Measurements from ENCODE around the gene TSPAN33.
"Not testable (repeated sequence)": the region's sequence is repeated elsewhere in the genome, so short reads cannot be mapped to it uniquely, and the experiment has no call there.

Gene TSPAN33

DNA sequence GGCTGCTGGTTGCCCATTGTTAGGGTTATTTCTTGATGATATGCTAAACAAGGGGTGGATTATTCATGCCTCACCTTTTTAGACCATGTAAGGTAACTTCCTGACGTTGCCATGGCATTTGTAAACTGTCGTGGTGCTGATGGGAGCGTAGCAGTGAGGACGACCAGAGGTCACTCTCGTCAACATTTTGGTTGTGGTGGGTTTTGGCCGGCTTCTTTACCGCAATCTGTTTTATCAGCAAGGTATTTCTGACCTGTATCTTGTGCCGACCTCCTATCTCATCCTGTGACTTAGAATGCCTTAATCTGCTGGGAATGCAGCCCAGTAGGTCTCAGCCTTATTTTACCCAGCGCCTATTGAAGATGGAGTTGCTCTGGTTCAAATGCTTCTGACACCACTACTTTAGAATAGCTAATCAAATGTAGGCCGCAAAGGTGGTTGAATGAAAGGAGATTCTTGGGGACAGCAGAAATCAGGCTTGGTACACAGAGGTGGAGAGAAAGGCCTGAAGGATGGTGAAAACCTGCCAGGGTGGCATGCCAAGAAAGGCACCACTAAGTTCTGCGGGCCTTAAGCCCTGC, 26.0 kb downstream of the TSPAN33 start:
- no peak for DNase-seq (ENCODE audit: low read depth)

DNA sequence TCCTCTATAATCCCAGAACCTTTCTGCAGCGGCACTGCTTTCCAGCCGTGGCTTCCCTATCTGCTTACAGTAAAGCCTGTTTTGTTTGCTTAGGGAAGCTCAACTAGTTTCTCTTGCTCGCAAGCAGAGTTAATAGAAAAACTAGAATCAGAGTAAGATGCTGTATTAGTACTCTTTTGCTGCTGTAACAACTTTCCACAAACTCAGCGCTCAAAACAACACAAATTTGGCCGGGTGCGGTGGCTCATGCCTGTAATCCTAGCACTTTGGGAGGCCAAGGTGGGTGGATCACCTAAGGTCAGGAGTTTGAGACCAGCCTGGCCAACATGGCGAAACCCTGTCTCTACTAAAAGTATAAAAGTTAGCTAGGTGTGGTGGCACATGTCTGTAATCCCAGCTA, 29.4 kb downstream of the TSPAN33 start:
- DNase-seq (ENCODE audit: low read depth): not testable (repeated sequence)

GRCh38 chr7:129176916-129177710, 32.6 kb downstream of the TSPAN33 start:
- no peak for DNase-seq (ENCODE audit: low read depth)

DNA sequence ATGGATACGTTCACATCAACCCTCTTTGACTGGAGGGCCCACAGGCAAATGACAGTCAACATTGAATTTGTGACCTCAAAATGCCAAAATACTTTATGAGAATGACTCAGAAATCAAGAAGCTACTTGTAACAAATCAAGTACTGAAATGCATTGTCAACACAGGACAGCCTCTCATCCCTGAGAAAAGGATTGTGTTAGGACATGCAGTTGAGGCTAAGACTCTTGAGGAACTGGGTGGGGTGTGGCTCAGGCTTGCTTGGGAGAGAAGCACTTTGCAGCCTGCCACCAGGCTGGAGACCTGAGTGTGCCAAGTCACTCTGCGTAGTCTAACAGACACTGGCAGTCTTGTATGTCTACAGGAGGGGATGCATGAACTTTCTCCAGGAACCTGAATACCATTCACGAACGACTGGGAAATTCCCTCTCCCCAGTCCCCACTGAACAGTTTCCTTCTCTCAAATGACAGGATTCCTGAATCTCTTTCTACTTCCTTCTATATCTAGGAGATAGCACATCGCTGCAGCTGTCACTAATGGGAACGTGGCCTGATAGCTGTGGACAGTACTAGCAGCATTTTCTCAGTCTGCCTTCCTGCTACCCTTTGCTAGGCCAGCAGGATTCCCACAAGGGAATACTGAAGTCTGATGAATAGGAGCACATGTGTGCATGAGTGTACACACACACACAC, 40.6 kb downstream of the TSPAN33 start:
- DNase-seq (ENCODE audit: low read depth): no peak

GRCh38 chr7:129186749-129187260, 42.3 kb downstream of the TSPAN33 start:
- no peak for DNase-seq (ENCODE audit: low read depth)

GRCh38 chr7:129187681-129188371, 43.3 kb downstream of the TSPAN33 start:
- DNase-seq (ENCODE audit: low read depth): no peak

- no peak for DNase-seq (ENCODE audit: low read depth)
Measured at GRCh38 chr7:129188372-129188891, 43.9 kb downstream of the TSPAN33 start, which contains the start of gene SMO. TSS of gene SMO (plus strand) at chr7:129188633. CDS start at chr7:129189152, 519 bp downstream.

DNA sequence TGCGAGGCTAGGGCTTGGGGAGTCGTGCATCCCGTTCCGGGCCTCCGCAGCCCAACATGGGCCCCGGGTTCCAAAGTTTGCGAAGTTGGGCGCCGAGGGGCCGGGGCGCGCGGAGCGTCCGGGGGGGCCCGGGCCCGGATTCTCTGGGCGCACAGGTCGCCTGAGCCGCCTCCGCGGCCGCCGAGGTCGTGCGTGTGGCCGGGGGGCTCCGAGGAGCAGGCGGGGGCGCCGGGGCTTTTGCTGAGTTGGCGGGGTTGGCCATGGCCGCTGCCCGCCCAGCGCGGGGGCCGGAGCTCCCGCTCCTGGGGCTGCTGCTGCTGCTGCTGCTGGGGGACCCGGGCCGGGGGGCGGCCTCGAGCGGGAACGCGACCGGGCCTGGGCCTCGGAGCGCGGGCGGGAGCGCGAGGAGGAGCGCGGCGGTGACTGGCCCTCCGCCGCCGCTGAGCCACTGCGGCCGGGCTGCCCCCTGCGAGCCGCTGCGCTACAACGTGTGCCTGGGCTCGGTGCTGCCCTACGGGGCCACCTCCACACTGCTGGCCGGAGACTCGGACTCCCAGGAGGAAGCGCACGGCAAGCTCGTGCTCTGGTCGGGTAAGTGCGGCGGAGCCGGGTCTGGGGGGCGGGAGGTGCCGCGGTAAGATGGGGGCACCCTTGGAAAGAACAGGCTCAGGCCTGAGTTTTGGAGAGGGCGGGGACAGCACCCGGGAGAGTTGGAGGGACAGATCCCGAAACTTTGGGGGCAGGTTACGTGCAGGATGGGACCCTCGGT, 44.6 kb downstream of the TSPAN33 start:
- no peak for DNase-seq (ENCODE audit: low read depth)

DNA sequence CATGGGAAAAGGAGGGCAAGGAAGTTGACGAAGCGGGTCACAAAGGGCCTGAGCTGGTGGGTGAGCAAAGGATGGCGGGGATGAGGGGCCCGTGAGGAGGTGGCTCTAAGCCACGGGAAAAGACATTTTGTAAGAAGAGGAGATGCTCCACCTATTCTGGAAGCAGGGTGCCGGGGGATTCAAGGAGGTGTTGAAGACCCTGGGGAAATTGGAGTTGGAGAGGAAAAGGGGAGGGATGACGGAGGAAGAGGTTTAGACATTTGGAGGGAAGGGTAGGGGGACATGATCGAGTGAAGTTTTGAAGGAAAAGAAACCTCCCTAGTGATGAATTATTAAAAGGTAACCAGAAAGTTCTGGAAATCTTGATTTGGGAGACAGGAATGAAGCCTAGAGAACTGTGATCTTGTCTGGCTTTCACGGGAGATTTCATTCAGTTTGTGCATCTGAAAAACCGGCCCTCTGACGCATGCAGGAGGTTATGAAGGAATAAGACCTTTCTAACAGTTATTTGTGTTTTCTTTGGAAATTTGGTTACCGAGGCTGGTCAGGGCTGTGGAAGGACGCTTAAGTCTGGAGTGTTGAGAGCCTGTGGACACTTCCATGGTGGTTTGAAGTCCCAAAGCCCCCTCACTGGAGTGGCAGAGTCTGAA, 45.3 kb downstream of the TSPAN33 start:
- DNase-seq (ENCODE audit: low read depth): no peak

DNA sequence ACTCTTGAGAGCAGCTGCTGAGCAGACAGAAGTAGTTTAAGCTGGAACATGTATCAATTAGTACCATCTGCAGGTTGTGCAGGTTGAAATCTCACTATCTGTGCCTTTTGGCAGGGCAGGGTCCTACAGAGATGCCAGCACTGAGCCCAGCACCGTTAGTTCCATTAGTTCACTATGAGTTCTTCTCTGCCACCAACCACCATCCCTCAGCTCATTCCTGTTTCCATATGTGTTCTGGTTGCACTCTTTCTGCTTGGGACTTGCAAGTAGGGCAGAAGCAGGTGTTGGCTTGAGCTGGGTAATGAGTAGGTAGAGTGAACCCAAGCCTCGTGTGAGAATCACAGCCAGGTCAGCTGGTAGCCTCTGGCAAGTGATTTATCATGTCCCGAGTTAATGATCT, 46.8 kb downstream of the TSPAN33 start:
- no peak for DNase-seq (ENCODE audit: low read depth)

- DNase-seq (ENCODE audit: low read depth): no peak
Measured at GRCh38 chr7:129193892-129194291, 49.4 kb downstream of the TSPAN33 start.

- no peak for DNase-seq (ENCODE audit: low read depth)
Measured at GRCh38 chr7:129197771-129198170, 53.3 kb downstream of the TSPAN33 start.

DNA sequence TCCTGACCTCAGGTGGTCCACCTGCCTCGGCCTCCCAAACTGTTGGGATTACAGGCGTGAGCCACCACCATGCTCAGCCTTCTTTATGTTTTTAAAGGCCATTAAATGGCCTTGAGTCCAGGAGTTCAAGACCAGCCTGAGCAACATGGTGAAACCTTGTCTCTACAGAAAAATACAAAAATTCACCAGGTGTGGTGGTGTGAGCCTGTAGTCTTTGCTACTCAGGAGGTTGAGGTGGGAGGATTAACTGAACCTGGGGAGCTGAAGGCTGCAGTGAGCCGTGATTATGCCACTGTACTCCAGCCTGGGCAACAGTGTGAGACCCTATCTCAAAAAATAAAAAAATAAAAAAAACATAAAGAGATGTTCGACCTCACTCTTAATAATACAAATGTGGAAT, 54.9 kb downstream of the TSPAN33 start:
- no peak for DNase-seq (ENCODE audit: low read depth)

DNA sequence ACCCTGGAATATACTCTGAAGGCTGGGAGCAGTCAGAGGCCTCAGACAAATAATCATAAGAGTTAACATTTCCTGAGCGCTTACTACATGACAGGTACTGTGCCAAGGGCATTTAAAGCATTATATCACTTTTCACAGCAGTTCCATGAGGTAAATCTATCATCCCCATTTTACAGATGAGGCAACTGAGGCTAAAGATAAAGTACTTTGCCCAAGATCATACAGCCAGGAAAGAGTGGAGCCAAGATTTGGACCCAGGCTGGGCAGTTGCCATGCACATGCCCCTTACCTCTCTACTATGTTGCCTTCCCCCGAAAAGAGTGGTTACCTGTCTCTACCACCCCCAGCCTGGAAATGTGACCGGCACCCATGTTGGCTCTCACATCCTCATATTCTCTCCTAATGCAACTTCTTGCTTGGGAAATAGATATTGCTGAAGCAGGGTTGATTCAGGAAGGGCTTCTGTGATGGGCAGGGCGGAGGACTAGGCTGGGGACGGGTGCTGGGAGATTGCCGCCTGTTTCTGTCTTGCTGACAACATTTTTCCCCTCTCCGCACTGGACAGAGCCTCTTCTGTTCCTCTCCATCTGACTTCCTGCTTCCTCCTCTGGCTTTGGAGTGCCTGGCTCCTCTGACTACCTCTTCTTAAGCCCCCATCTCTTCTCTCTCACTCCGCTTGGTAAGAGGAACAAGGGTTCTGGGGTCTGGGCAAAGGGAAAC, 57.7 kb downstream of the TSPAN33 start:
- DNase-seq (ENCODE audit: low read depth): no peak

DNA sequence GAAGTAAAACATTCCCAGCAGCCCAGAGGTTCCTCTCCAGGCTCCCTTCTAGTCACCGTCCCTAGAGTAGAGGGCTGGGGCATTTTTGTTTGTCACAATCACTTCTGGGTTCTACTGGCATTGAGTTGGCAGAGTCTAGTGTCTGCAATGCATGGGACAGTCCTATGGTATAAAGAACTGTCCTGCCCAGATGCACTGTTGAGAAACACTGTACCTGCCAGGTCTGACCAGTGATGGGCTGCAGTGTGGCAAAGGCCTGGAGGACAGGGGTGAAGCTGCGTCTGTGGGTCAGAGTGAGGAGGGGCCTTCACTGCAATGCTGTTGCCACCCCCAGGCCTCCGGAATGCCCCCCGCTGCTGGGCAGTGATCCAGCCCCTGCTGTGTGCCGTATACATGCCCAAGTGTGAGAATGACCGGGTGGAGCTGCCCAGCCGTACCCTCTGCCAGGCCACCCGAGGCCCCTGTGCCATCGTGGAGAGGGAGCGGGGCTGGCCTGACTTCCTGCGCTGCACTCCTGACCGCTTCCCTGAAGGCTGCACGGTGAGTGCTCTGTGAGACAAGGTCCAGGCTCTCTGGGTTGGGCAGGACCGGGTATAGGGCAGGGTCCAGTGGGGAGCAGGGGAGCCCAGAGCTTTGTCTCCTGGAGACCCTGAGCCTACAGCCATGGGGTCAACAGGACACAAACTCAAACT, 58.7 kb downstream of the TSPAN33 start:
- DNase-seq (ENCODE audit: low read depth): no peak

DNA sequence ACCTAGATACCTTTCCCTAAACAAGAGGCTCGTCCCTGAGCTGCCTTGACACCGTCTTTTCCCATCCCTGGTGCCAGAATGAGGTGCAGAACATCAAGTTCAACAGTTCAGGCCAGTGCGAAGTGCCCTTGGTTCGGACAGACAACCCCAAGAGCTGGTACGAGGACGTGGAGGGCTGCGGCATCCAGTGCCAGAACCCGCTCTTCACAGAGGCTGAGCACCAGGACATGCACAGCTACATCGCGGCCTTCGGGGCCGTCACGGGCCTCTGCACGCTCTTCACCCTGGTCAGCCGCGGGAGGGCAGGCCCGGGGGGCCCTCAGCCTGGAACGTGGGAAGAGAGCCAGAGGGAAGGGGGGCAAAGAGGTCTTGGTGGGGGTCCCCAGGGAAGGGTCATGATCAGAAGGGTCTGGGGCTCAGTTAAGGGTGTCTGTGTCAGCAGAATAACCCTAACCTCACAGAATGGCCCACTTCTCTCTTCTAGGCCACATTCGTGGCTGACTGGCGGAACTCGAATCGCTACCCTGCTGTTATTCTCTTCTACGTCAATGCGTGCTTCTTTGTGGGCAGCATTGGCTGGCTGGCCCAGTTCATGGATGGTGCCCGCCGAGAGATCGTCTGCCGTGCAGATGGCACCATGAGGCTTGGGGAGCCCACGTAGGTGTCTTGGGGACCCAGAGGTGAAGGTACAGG, 60.8 kb downstream of the TSPAN33 start:
- no peak for DNase-seq (ENCODE audit: low read depth)

DNA sequence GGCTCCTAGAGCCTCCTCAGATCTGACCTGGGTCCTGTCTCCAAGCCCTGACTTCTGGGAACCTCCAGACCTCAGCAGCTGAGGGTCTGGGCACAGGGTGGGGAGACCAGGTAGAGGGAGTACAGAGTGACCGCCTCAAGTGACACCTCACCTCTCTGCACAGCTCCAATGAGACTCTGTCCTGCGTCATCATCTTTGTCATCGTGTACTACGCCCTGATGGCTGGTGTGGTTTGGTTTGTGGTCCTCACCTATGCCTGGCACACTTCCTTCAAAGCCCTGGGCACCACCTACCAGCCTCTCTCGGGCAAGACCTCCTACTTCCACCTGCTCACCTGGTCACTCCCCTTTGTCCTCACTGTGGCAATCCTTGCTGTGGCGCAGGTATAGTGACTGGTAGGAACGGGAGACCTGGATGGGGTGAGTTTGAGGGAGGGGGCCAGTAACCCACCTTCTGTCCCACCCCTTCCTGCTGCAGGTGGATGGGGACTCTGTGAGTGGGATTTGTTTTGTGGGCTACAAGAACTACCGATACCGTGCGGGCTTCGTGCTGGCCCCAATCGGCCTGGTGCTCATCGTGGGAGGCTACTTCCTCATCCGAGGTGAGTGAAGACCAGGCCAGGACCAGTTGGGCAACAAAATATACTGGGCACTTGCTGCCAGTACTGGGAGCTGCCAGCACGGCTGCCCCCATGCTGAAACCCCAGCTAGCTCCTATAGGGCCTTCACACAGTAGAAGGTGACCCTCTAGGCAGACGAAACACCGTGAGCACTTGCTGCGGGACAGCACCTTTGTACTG, 61.7 kb downstream of the TSPAN33 start:
- no peak for DNase-seq (ENCODE audit: low read depth)

DNA sequence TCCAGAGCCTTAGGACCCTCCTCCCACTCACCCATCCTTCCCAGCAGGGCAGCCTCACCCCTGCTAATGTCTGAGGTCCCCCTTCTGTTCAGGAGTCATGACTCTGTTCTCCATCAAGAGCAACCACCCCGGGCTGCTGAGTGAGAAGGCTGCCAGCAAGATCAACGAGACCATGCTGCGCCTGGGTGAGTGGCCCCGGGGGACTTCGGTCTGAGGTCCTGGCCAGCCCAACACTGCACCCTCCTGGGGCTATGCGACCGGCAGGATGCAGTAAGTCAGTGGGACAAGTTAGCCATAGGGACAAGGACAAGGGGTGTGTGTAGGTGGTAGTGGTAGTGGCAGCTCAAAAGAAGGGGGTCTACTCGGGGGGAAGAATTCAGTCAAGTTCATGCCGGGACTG, 64.2 kb downstream of the TSPAN33 start:
- no peak for DNase-seq (ENCODE audit: low read depth)
